Endothelial cell of hepatic sinusoid (primary cell): ENCODE data around the gene THSD8.

Experiments used
- in situ Hi-C: cut with HindIII; loops from 2 replicates; pipeline ENCODE4 v1.10.0; 2017; ENCODE audit warnings: low sequenced_read_pairs

The THSD8 gene

DNA sequence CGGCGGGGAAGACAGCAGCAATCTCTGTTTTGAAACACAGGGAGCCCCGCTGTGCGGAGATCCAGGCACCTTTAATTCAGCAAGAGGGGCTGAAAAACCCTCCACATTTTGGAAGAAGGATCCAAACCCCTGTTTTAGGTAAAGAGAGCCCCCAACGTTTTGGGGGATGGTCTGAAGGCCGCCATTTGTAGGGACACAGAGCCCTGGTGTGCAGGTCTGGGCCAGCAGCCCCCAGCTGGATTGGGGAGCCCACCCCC, 23.0 kb upstream of the THSD8 start:
- in situ Hi-C loops, result no loop called here

DNA sequence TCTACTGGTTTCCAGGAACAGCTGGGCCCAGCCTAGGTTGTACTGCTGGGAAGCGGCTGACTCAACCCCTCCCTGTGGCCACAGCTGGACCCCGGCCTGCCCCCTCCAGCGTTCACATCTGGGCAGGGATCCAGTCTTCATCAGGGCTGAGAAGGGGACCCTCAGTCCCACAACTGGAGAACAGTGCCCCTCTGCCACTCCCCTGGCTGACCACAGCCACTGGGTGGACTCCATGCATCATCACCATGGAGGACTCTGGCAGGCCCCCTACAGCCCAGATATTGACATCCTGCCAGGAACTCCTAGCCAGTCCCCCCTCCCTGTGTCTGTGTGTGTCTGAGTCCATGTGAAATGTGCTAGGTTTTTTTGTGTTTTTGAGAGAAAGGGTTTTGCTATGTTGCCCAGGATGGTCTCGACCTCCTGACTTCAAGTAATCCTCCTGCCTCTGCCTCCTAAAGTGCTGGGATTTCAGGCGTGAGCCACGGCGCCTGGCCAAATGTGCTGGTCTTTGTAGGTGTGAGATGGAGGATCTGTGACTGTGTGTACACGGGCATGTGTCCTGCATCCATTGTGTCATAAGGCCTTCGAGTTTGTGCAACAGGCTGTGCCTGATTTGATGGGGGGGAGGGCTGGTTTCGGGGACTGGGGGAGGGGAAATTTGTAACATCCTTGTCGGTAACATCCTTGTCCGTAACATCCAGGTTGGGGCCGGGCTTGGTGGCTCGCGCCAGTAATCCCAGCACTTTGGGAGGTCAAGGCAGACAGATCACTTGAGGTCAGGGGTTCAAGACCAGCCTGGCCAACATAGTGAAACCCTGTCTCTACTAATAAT, 22.5 kb upstream of the THSD8 start:
- in situ Hi-C loops, result no loop called here

DNA sequence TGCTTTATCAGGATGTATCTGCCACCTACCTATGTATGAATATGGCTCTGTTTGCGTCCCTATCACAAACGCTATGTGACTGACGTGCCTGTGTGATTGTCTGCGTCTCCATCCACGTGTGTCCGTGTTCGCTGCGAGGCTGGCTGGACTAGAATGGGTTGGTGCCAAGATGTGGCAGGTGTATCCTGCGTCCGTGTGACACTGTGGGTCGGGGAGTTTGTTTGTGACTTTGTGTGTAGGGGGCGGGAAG, 19.8 kb upstream of the THSD8 start:
- in situ Hi-C loops, result no loop called here

DNA sequence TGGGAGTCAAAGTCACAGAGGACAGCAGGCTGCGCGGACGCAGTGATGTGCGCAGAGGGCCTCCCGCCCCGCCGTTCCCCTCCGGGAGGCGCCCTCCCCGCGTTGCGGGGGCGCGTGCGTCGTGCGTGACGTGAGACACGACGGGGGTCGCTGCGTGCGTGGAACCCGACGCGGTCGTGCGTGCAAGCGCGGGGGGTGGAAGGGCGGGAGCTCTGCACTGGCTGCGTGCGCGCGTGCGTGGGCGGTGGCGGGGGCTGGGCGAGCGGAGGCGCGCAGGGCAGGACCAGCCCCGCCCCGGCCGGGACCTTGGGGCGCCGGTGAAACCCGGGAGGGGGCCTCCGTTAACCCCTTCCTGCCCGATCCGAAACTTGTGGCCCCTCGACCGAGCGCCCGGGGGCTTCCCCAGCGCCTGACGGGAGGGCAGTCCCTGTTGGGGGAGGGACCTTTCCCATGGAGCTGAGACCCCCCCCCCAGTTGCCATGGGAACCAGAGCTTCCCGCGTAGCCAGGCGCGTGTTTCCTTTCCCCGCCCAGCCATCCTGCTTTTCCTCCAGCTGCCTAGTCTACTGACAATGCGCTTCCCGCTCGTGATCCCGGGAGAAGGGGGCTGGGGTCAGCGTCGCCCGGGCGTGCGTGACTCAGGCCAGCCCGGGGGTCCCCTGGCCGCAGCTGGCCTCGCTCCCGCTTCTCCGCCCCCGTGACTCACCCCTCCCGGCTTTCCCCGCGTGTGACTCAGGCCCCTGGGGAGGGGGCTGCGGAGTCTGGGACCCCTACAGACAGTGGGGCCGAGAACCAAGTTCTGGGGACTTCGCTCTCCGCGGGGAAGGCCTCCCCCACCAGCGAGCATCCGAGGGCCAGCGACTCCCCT, 19.2 kb upstream of the THSD8 start:
- in situ Hi-C loops, result no loop called here

DNA sequence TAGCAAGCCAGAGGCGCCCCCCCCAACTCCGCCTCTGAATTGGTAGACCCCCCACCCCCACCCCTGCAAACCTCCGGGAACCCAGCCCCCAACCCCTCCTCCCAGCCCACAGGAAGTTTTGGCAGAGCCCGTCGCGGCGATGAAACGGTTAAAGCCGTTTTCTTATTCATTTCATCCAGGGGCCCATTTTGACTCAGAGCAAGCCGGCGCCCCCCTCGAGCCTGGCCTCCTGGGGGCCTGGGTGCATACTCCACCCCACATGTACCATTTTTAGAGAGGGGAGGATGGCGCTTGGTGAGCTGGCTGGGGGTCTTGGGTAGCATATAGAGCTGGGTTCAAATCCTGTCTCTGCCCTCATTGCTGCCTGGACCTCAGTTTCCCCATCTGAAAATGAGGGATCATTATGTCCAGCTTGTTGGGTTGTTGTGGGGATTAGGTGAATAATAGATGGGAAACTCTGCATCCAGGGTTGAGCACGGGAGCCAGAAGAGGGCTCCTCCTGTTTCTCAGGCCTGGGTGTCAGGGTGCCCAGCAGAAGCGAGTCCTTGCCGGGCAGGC, 18.5 kb upstream of the THSD8 start:
- in situ Hi-C loops, result no loop called here

DNA sequence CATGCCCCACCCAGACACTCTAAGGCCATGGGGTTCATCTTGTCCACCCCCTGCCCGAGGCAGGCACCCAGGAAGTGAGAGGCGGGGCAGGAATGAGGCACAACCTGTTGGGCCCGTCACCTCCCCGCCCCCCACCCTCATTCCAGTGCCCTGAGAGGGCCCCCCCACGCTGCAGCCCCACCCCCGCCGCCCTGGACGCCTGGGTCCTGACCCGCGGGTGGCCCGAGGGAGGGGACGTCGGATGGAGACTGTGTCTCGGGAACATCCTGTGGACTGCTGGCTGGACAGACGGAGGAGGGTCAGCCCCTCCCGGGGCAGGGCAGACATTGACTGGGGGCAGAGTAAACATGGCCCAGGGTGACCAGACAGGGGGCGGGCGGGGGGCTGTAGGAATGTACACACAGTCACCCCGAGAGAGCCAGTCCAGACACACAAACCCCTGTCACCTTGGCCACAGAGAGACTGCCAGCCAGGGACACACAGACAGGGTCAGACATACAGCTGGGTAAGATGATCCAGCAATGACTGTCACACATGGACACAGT, 17.9 kb upstream of the THSD8 start:
- in situ Hi-C loops, result no loop called here

DNA sequence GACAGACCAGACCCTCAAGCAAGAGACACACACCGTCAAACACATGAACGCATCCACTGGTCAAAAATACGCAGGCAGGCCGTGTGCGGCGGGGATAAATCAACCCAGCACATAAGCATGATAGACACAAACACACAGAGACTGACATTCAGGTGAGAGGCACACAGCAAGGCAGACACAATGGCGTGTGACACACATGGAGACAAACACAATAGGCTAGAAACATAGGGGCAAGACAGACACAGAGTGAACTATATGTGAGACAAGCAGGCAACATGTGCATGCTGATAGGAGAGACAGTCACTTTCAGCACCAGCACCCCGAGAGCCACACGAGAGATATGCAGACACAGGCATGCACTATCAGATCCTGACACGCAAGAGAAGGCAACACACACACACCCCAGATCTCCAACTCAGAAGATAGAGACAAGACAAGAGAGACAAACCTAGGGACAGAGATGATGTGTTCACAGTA, 17.4 kb upstream of the THSD8 start:
- in situ Hi-C loops, result no loop called here

DNA sequence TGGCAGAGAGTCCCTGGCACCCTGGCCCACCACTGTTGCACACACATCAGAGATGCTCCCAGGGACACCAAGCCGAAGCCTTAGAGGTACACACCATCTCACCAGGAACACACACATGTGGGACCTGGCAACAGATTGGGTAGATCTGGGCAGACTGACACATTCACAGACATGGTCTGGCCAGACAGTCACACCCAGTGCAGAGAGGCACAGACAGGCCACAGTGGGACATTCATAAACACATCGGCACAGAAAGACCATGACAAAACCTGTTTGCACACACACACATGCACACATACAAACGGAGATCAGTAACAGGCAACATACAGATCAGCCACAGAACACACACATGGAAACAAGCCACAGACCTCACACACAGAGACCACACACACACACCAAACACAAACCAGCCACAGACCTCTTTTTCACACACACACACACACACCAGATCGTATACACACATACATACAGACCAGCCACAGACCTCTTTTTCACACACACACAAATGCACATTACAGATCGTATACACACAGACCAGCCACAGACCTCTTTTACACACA, 16.9 kb upstream of the THSD8 start:
- in situ Hi-C loops, result no loop called here

DNA sequence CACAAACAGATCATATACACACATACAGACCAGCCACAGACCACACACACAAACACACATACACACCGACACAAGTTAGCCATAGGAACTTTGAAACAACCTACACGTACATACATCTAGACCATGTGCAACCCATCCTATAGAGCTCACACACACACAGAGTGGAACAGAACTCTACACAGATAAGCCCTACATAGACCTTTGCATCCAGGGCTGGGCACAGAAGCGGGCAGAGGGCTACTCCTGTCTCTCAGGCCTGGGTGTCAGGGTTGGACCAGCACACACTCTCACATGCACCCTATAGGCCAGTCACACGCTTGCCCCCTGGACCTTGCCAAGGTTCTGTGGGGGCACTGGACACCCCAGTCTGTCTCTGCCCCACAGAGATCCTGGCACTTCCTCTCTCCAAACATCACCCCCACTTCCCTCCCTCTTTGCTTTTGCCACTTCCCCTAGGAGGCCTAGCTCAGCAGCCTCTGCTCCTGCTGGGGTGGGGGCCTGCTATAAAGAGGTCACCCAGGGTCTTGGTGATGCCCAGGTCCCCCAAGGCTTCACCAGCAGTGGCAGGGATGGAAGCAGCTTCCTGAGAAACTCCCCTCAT, 16.3 kb upstream of the THSD8 start:
- in situ Hi-C loops, result no loop called here

DNA sequence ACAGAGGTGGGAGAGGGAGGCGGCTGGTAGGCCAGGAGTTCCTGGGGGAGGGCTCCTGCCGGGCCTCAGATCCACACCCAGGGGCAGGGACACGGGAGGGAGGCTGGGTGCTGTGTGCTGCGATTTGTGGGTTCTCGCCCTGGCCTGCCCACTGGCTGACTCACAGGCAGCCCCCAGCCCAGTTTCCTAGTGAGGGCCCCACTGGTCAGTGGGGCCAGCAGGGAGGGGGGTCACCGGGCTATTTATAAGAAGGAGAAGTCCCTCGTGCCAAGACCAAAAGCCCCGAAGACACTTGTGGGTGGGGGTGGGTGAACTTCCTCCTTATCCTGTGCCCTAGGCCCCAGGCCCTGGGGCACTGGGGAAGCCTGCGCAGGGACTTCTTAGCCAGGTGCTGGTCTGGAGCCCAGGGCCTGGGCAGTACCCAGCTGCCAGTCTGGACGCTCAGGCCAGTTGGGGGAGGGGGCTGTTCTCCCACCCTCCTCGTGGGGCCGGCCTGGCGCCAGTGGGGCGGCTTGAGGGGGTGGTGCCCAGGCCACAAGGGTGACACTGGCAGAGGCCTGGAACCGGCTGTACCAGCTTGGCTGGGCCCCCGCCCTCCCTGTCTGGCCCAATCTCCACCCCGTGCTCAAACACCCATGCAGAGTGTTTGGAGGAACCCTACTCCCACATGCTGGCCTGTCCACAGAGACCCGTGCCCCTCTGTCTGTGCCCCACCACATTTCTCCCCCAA, 15.6 kb upstream of the THSD8 start:
- in situ Hi-C loops, result no loop called here

DNA sequence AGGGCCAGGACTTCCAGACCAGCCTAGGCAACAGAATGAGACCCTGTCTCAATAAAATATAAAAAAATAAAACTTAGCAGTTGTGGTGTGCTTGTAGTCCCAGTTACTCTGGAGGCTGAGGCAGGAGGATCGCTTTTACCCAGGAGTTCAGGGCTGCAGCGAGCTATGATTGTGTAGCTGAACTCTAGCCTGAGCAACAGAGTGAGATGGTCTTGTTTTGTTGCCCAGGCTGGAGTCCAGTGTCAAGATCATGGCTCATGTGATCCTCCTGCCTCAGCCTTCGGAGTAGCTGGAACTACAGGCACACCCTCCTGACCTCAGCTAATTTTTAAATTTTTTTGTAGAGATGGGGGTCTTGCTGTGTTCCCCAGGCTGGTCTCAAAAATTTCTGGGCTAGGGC, 14.9 kb upstream of the THSD8 start:
- in situ Hi-C loops, result no loop called here

DNA sequence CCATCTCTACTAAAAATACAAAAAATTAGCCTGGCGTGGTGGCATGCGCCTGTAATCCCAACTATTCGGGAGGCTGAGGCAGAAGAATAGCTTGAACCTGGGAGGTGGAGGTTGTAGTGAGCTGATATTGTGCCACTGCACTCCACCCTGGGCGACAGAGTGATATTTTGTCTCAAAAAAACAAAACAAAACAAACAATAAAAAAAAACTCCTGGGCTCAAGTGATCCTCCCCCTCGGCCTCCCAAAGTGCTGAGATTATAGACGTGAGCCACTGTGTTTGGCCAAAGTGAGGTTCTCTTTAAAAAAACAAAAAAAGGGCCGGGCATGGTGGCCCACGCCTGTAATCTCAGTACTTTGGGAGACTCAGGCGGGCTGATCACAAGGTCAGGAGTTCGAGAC, 14.4 kb upstream of the THSD8 start:
- in situ Hi-C loops, result no loop called here

DNA sequence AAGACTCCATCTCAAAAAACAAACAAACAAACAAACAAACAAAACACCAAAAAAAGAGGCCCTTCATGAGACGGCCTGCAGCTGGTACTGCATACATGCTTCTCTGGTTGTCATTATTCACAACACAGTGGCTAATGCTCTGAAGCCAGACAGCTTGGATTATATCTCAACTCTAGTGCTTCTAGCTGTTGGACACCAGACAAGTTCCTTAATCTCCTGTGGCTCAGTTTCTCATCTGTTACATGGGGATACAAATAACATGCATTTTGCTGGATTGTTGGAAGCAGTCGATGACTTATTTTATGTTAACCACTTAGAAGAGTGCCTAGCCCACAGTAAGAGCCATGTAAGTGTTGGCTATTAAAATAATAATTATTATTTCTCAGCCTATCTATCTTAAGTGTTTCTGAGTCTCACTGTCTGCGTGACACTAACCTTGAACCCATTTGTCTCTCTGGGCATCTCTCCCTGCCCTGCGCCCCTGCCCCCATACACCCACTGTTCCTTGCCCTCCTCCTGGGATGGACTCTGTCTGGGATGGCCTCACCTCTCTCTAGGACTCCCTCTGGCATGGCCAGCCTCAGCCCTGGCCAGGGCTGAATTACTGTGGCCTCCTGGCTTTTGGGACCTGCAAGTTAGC, 13.7 kb upstream of the THSD8 start:
- in situ Hi-C loops, result no loop called here

DNA sequence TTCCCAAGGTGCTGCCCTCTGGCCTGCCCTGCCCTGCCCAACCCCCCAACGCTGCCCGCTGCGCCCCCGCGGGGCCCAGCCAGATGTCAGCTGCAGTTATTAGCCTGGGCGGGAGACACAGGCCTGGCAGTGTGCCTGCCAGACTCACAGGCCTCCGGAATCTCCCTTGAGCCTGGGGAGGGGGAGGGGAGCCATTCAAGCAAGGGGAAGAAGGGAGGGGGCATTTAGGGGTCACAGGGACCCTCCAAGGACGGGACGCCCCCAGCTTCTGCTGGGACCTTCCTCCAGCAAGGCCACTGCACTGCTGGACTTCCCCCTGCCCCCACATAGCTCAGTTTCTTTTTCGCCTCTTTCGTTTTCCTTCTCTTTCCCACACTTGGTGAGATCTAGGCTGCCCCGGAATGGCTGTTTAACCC, 13.2 kb upstream of the THSD8 start:
- in situ Hi-C loops, result no loop called here

DNA sequence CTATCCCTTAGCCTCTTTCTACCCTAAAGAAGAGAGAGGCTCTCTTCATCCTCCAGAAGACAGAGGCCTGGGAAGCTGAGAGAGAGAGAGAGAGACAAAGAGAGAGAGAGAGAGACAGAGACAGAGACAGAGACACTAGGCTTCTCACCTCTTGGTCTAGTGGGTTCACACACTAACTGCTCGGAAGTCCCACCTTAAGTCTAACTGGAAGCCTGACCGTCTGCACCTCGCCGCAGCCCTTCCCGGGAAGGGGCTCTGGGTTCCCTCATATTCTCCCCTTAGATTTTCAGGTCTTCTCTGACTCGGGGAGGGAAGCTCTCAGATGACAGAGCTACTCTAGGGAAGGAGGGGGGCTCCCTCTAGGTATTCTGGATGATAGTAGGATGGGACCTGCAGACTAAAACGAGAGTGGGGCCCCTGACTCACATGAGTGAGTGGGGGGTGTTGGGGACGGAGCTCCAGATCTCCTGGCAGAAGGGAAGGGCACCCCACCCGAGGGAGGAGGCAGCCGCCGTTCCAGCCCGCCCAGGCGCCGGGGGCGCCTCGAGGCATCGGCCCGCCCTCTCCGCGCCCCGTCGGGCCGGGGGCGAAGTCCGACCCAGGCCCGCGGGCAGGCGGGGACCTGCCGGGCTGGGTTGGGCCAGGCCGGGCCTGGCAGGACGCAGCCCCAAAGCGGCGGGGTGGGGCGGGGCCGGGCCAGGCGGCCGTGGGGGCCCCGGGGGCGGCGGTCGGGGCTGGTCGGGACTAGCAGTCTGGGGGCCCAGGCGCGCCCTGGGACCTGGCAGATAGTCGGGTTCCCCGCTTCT, 12.6 kb upstream of the THSD8 start:
- in situ Hi-C loops, result no loop called here

DNA sequence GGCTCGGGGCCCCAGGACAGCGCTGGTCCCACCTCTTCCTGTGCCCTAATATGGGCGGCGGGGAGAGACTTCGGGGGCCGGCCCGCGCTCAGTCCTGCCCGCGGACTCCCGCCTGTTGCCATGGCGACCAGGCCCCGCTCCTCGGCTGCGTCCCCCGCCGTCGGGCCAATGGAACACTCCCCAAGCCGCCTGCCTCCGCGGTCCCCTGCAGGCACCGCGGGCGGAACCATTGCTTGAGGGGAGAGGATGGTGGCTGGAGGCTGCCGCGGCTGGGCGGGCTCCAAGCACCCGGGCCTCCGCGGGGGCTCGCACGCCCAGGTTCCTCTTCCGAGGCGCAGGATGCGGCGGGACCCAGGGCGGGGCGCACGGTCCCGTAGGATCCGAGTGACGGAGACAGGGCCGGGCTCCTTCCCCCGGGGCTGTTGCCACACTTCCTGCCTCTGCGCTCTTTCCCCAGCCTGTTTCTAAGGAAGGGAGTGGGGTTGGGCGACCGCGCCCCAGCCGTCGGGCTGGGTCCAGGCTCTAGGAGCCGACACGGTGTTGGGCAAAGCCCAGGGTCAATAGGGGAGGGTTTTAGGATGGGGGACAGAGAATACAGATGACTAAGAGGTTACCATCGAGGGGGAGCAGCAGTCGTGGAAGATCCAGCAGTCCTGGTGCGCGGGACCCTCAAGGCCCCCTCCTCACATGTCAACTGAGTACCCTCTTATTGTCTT, 11.8 kb upstream of the THSD8 start:
- in situ Hi-C loops, result no loop called here

DNA sequence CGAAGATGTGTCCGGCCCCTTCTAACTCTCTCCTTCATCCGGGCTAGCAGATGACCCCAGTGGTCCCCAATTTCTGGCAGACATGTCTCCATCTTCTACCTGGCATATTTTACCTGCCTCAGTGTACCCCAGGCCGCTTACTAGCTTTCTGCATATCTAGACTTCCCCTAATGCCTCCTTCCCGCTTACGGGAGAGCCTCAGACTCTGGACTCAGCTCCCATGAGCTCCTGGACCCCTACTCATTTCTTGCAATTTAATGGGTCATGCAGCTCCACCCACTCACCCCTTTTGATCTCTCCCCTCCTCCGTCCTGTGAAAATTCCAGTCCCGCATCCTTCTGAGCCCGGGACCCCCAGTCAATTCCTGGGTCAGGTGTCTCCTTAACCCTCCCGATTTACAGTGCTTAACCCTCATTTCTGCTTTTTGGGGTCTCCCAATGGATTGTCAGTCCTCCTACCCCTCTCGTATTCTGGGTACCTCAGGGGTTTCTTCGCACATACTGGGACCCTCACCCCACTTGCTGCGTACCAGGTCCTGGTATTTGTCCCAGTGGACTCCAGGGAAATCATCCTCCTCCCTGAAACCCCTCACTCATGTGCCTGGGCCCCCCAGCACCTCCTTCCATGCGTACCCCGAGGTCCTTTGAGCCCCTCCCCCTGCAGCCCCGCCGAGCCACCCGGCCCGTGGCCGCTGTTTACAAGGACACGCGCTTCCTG, 11.1 kb upstream of the THSD8 start:
- in situ Hi-C loops, result no loop called here
